Gastrocnemius medialis (tissue), 4 donors: ENCODE results near the gene GDI2. TPM values are rescaled to one million over a fixed set of nuclear protein-coding genes. Genes with fewer than 3 reads are reported as not detected.

Experiments used
- ATAC-seq, 2 donors: fragments of 150-250 bp; one replicate each; pipeline ENCODE4 v1.9.1; 2016
- DNase-seq, 2 donors: peaks; one replicate each; pipeline ENCODE4 v3.0.0-alpha.2; 2019
- H3K27ac ChIP-seq, 4 donors: fragments of 200-600 bp; sonication (generic); 1 replicate in 1 of 4; 2 replicates in 3 of 4; pipeline ENCODE4 v1.5.1; 2016 to 2018; ENCODE audit warnings: mild to moderate bottlenecking in 2 of 4, moderate library complexity in 1 of 4
- H3K27me3 ChIP-seq, 3 donors: fragments of 200-600 bp; sonication (generic) in 2 of 3; 1 replicate in 1 of 3; 2 replicates in 2 of 3; pipeline versions ENCODE4 v1.5.1 to v1.6.0; 2016 to 2019; ENCODE audit warnings: mild to moderate bottlenecking in 1 of 3, moderate library complexity in 1 of 3
- H3K36me3 ChIP-seq, 2 donors: fragments of 200-600 bp; sonication (generic) in 1 of 2; one replicate each; pipeline ENCODE4 v1.5.1; 2017 to 2018
- H3K4me1 ChIP-seq, 2 donors: fragments of 200-600 bp; sonication (generic) in 1 of 2; one replicate each; pipeline ENCODE4 v1.5.1; 2016 to 2017; ENCODE audit warnings: mild to moderate bottlenecking in 2 of 2
- H3K4me3 ChIP-seq, 4 donors: fragments of 200-600 bp; sonication (generic) in 3 of 4; 1 replicate in 1 of 4; 2 replicates in 3 of 4; pipeline ENCODE4 v1.5.1; 2016 to 2019; ENCODE audit warnings: mild to moderate bottlenecking in 2 of 4
- H3K9me3 ChIP-seq, 3 donors: fragments of 200-600 bp; sonication (generic) in 2 of 3; 1 replicate in 1 of 3; 2 replicates in 2 of 3; pipeline ENCODE4 v1.5.1; 2016 to 2019
- CTCF ChIP-seq, 5 experiments: fragments of 450-650 bp in 3 of 5; fragments of 200-600 bp in 2 of 5; sonication (generic) in 2 of 5; IDR thresholded peaks in 4 of 5; conservative IDR thresholded peaks in 1 of 5; 1 replicate in 4 of 5; 2 replicates in 1 of 5; pipeline ENCODE4 v1.5.1; 2016 to 2019; ENCODE audit warnings: antibody characterized with exemption in 5 of 5, mild to moderate bottlenecking in 3 of 5, moderate library complexity in 3 of 5
- POLR2A ChIP-seq, 2 donors: fragments of 450-650 bp; IDR thresholded peaks; one replicate each; pipeline ENCODE4 v1.6.1; 2017; ENCODE audit warnings: antibody characterized with exemption in 2 of 2, mild to moderate bottlenecking in 2 of 2, moderate library complexity in 2 of 2
- in situ Hi-C, 4 donors: fragments of 200-750 bp; cut with MboI; loops; one replicate each; pipeline versions ENCODE4 v1.15.0 to v1.8.0; 2017; ENCODE audit warnings: low sequenced_read_pairs in 4 of 4
- intact Hi-C: fragments of 100-400 bp; cut with DNase I; formaldehyde crosslinking; loops from one replicate; pipeline ENCODE4 v1.15.1; 2023; ENCODE audit warnings: low total_unique reads
- total RNA-seq, 4 donors: library from RNA; depleted of rRNA; stranded (reverse); fragments of >200 nt; gene quantifications; one replicate each; pipeline versions ENCODE4 v1.1.0 to v1.2.3, GENCODE V29; 2016

The GDI2 gene
- total RNA-seq, 4 donors from 2014 or later: 143 to 197 (median 171) TPM

GRCh38 chr10:5751601-5752253, 61.5 kb downstream of the GDI2 start:
- H3K4me3 ChIP-seq: no peak overlapping the region
- DNase-seq (no peak), ATAC-seq (no peak)
- no peaks in the 10 kb centered on the region for H3K9me3 ChIP-seq
- H3K27me3 ChIP-seq: no peaks in the 10 kb centered on the region
- no peak overlapping the region for H3K27ac ChIP-seq
- in situ Hi-C loops: no loop called here
- no peak for TF ChIP-seq CTCF (IDR thresholded peaks at IDR 0.05 in 4 of 5, conservative IDR thresholded peaks at IDR 0.05 in 1 of 5)
- no peak for TF ChIP-seq POLR2A (IDR thresholded peaks at IDR 0.05)
- intact Hi-C loops: no loop called here
- no peaks in the 10 kb centered on the region for H3K4me1 ChIP-seq
- H3K36me3 ChIP-seq: peaks cover 0 to 39% of the 10 kb centered on the region in 2 donors

- no peak for TF ChIP-seq POLR2A (IDR thresholded peaks at IDR 0.05)
- no peak for TF ChIP-seq CTCF (IDR thresholded peaks at IDR 0.05 in 4 of 5, conservative IDR thresholded peaks at IDR 0.05 in 1 of 5)
- intact Hi-C loops (no loop called here), in situ Hi-C loops (no loop called here)
- Histone ChIP-seq H3K27ac (no peak overlapping the region), H3K27me3 (no peaks in the 10 kb centered on the region), H3K36me3 (peaks cover 0 to 46% of the 10 kb centered on the region in 2 donors), H3K4me3 (no peak overlapping the region), H3K9me3 (no peaks in the 10 kb centered on the region), H3K4me1 (no peaks in the 10 kb centered on the region)
- ATAC-seq (no peak), DNase-seq (no peak)
Measured at GRCh38 chr10:5748394-5748803, 64.8 kb downstream of the GDI2 start.

GRCh38 chr10:5746197-5746596, 67.0 kb downstream of the GDI2 start:
- DNase-seq (no peak), ATAC-seq (no peak)
- Histone ChIP-seq H3K9me3 (no peaks in the 10 kb centered on the region), H3K36me3 (peaks cover 0 to 52% of the 10 kb centered on the region in 2 donors), H3K4me3 (no peak overlapping the region), H3K4me1 (no peaks in the 10 kb centered on the region), H3K27me3 (no peaks in the 10 kb centered on the region), H3K27ac (no peak overlapping the region)
- intact Hi-C loops: no loop called here
- in situ Hi-C loops: no loop called here
- no peak for TF ChIP-seq CTCF (IDR thresholded peaks at IDR 0.05 in 4 of 5, conservative IDR thresholded peaks at IDR 0.05 in 1 of 5)
- TF ChIP-seq POLR2A (IDR thresholded peaks at IDR 0.05): no peak

- no peaks in the 10 kb centered on the region for H3K27me3 ChIP-seq
- no peaks in the 10 kb centered on the region for H3K9me3 ChIP-seq
- no peak overlapping the region for H3K27ac ChIP-seq
- intact Hi-C loops: no loop called here
- no peaks in the 10 kb centered on the region for H3K4me1 ChIP-seq
- in situ Hi-C loops: no loop called here
- no peak for DNase-seq
- TF ChIP-seq POLR2A (IDR thresholded peaks at IDR 0.05) (no peak), CTCF (IDR thresholded peaks at IDR 0.05 in 4 of 5, conservative IDR thresholded peaks at IDR 0.05 in 1 of 5) (no peak)
- peaks cover 0 to 63% of the 10 kb centered on the region in 2 donors for H3K36me3 ChIP-seq
- no peak overlapping the region for H3K4me3 ChIP-seq
- ATAC-seq: no peak
Measured at GRCh38 chr10:5744849-5745248, 68.4 kb downstream of the GDI2 start.

GRCh38 chr10:5743736-5744135, 69.5 kb downstream of the GDI2 start:
- intact Hi-C loops: no loop called here
- H3K36me3 ChIP-seq: peaks cover 0 to 65% of the 10 kb centered on the region in 2 donors

More at GRCh38 chr10:5743736-5744135, 69.5 kb downstream of the GDI2 start:
- in situ Hi-C loops: no loop called here
- no peak overlapping the region for H3K27ac ChIP-seq
- H3K27me3 ChIP-seq: no peaks in the 10 kb centered on the region
- H3K4me3 ChIP-seq: no peak overlapping the region
- DNase-seq (no peak), ATAC-seq (no peak)
- no peaks in the 10 kb centered on the region for H3K9me3 ChIP-seq
- H3K4me1 ChIP-seq: no peaks in the 10 kb centered on the region
- TF ChIP-seq POLR2A (IDR thresholded peaks at IDR 0.05) (no peak), CTCF (IDR thresholded peaks at IDR 0.05 in 4 of 5, conservative IDR thresholded peaks at IDR 0.05 in 1 of 5) (no peak)
